HG03558 (cell line): Measurements from ENCODE around the gene PHGDH.

Source experiments
- ATAC-seq: cut with Tn5 transposase; IDR thresholded peaks from one replicate; pipeline ENCODE4 v1.9.1; 2021; ENCODE audit warnings: moderate number of reproducible peaks; ENCODE audit not compliant: unreplicated experiment; ENCODE audit errors: extremely low read depth

PHGDH gene

DNA sequence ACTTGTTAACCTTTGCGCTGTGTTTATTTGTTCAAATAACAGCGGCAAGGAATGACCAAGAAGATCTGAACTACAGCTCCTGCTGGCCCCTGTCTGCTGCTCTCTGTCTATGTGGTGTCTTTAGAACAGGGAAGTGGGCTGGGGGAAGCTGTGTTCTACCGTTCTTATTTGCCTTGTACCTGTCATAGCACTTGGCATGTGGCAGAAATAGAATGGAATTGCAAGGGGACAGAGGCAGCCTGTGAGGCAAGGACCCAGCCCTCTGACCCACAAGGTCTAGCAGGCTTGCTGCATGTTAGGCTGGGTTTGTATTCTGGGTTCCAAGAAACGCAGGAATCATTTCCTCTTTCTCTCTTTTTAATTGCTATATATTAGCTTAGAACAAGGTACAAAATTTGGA lies 36.3 kb downstream of the PHGDH start:
- ATAC-seq = no peak

DNA sequence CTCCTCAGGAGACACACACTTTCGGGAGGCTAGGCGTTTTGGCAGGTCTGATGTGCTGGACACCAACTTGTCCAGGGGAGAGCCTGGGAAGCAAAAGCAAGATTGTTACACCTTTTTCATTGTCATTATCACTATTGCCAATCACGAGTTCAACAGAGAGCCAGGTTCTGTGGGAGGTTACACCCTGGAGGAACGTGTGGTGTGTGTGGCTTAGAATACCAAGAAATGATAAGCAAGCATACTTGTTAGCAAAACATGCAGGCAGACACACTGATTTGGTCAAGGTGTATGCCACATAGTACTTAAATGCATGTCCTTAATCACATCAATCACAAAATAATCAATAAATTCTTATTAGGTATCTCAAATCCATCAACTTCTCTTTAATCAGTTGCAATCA lies 40.9 kb downstream of the PHGDH start:
- ATAC-seq = no peak

DNA sequence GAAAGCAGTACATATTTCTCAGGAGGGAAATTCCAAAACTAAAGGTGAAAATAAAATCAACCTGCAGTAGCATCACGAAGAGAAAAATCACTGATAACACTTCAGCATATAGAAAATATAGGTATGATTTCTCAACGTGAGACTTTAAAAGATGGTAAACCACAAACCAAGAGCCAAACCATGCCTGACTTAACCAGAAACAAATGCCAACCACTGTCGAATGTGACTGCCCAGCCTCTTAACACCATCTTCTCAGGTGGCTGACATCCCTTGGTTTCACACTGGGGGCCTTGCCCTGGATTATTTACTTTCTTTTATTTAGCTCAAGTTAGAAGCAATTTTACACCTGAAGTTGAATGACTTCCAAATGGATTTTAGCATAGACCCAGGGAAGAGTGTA lies 46.9 kb downstream of the PHGDH start:
- no peak for ATAC-seq

DNA sequence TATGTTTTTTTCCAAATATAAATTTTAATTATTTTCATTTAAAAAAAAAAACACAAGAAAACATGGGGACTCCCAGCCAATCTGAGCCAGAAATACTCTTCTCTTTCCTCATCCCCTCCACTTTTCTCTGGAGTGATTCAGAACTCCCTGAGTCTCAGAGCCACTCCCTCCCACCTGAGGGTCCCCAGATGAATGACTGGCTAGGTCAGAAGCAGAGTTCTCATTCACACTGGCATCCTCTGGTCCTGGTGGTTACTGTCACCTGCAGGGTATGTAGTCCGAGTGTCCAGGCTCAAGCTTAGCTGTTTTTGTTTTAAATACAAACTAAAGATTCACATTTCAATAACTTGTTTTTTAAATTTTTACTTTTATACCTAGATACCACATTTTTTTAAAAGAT lies 50.7 kb downstream of the PHGDH start:
- no peak for ATAC-seq

DNA sequence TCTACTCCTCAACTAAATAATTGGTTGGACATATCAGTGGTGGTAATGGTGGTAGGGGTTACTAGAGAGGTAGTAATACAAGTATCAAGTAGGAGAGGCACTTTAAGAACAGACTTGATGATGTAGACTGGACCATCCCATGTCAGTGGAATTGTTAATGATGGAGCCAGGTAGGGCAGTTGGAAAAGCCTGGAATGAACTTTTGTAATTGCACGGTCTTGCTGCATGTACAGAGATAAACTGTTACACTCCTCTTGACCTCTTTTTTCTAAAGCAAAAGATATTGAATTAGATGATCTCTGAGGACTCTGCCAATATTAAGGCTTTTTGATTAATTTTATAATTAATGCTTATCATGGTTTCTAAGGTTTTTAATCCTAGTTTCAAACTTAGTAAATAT lies 51.2 kb downstream of the PHGDH start:
- no peak for ATAC-seq

DNA sequence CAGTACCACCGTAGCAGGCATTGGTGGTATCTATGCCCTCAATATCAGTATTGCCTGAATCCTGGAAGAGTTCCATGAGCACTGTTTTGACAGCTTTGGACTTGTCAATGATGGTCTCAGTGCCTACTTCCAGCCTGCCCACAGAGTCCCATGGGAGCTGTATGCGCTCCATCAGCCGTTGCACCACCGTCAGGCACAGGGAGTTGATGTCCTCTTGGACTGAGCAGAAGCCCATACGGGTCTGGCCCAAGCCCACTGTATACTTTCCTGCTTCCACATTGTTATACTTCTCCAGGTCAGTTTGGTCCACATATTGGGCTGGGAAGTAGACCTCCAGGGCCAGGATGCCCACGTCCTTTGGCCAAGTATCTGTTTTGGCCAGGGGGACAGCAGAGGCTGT lies 52.5 kb downstream of the PHGDH start:
- ATAC-seq = no peak

DNA sequence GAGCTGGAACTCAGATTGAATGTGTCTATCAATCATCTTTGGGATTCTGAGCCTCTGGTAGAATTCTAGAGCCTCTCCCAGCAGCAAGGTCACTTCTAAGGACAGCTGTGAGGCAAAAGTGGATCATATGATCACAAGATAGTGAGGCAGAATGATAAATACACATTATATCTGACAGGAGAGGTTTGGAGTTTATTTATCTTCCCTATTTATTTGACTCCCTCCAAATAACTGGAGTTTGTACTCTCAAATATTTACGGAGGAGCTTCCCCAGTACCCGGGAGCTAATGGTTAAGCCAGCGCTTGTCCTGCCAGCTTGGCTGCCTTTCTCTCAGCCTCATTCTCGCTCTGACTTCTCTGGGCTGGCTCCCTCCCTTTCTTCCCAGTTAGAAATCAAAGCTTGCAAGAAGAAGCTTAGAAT lies 54.6 kb downstream of the PHGDH start:
- no peak for ATAC-seq

DNA sequence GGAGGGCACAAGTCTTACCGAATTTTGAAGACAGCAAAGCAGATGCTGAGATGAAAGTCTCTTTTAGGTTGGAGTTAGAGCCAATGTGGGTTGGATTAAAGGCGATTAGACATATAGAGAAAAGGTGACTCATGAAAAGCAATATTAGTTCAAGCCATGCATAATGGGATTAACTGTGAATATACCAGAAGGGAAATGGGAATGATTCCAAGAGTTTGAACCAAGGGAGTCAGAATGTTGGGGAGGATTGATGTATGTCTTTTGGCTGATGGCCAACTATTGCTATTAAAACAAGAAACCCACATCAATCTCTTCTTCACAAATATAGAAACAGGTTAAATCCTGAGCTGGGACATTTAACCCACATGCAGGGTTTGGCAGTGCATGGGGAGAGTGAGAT lies 55.8 kb downstream of the PHGDH start:
- no peak for ATAC-seq

DNA sequence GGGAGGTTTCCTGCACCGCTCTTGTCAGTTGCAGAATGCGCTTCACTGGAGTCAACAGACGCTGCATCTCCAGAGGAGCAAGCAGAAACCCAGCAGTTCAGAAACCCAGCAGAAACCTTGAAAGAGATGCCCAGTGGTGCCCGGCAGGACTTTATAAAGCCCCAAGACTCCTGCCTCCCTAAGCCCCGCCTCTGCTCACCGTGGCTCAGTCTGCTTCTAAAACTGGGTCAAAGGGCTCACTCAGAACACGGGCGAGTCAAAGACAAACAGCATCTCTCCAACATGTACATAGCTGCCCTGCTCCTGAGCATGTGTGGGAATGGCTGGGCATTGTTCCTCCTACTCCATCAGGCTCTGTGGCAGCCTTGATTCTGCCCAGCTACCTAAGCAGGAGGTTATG lies 57.0 kb downstream of the PHGDH start, which contains the start of gene HMGCS2:
HMGCS2 (minus strand) TSS at position 128 of the 400 bp plus-strand sequence; CDS start at position 67, 61 bp downstream.
- ATAC-seq = no peak

DNA sequence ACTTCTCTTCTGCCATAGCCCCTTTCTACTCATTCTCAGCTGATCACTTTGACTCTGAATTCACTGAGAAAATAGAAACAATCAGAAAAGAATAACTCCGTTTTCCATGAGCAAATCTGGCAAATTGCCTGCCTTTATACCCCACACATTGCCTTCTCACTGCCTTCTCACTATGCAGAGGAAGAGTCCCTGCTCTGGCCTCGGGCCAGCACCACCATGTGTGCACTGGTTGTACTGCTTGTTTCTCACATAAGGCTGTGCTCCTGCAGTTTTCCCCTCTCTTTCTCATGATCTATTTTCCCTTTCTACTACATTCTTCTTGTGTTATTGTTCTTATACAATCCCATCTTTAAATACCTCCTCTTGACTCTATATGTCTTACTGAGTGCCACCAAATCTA lies 59.3 kb downstream of the PHGDH start:
- ATAC-seq = no peak

DNA sequence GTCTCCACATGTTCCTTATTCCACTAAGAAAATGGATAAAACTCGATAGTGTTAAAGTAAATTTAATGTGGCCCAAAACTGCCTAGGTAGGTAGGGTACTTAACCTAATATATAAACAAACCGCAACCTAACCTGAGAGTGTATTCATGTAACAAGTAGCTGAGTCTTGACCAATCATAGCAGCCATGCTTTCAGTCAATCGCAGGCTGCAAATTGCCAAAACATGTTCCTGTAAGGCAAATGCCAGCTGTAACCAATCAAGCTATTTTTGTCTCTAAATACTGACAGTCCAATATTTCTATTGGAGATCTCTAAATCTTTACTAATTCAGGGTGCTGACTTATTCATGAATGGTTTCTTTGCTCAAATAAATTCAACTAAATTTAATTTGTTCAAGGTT lies 60.0 kb downstream of the PHGDH start:
- ATAC-seq = no peak

DNA sequence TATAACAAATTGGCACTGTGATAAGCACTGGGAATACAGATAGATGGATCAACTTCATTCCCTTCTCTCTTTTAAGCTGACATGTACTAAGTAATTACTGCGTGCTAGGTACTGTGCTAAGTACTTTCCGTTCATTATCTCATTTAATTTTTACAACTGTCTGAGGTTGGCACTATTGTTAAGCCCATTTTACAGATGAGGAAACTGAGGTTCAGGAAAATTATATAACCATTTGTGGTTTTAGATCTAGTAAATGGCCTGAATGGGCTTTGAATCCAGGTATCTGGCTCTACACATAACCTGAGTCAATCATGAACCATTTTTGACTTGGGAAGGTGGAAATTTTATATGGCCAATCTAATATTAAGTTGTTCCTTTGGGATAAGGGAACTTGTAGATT lies 60.6 kb downstream of the PHGDH start:
- no peak for ATAC-seq

DNA sequence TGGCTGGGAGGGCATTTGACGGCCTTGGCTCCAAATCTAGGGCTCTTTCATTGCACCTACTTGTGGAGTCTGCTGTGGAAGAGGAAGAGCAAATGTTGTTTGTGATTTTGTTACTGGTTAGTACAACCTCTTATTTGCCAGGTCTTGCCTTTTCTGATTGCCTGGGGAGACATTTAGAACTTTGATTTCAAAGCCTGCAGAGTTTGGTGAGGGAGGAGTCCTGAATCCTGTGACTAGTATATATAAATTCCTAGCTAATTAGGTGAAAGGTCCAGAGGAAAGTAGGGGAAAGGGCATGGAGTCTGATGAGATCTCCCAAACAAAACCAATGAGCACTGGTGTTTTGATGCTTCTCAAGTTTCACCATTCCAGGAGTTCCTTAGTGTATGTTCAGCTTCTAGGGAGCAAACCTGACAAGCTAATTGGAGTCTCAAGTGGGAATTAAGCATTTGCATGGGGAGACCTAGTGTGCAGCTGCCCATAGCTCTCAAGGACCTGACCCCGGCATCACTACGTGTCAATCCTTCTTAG lies 62.0 kb downstream of the PHGDH start:
- ATAC-seq = no peak

DNA sequence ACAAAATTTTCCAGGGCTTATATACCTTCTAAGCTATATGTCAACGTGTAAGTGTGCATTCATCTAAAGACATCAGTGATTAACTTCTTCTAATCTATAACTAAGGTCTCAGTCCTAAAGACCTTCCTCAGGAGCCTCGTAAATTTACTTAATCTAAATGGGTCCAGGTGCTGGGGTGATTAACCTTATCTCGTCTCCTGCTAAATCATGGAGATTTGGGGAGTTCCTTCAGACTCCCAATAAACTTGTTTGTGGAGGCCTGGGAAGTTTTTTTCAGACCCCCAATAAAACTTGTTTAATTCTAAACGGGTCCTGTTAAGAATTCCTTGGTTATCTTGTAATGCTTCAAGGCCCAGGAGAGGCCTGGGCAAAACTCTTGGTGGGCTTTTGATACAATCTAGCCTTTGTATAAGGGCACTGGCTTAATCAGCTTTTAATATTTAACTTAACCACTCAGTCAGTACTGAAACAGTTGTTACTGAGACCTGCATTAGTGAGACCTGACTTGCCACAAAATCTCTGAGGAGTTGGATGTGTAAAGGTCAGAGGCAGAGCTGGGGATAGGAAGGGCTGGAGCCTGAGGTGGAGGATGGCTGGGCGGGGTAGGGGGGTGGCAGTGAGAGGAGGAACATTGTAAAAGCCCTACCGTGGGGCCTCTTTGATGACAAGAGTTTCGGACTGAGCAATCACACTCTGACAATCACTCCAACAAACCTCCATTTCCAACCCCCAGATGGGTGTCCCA lies 63.2 kb downstream of the PHGDH start:
- ATAC-seq = no peak

DNA sequence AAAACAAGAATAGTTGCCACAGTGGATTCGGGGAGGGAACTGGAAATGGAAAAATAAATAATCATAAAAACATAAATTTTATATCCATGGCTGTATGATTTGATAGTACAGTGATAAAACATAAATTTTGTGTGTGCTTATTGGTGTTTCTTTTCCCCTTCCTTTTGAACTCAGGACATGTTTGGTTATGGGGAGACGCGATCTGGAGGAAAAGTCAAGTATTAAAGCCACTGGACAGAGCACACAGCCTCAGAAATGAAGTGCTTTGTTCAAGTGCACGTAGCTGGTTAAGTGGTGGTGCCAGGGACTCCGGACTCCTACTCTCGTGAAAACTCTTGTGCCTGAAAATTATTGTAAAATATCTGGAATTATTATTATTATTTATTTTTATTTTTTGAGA lies 66.6 kb downstream of the PHGDH start:
- ATAC-seq = no peak

DNA sequence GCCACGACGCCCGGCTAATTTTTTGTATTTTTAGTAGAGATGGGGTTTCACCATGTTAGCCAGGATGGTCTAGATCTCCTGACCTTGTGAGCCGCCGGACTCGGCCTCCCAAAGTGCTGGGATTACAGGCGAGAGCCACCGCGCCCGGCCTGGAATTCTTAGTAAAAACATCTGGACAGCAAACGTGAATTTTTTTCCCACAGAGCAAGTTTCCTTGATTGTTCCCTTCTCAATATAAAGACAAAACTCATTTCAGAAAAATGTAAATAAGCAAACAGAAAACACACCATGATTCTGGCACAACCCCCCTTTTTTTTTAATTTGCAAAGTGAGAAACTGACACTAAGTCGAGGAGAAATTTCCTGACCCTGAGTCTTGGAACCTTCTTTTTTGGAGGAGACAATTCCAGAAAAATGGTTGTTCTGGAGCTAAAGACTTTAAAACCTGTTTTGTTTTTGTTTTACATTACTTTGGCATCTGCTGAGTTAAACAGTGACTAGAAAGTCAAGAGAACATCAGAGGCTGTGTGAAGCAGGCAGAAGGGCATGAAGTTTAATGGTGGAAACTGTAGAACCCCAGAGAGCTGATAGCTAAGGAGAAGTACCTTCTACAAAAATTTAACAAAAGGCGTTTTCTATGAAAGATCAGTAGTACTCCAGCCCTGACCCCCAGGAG lies 67.3 kb downstream of the PHGDH start:
- ATAC-seq = no peak

DNA sequence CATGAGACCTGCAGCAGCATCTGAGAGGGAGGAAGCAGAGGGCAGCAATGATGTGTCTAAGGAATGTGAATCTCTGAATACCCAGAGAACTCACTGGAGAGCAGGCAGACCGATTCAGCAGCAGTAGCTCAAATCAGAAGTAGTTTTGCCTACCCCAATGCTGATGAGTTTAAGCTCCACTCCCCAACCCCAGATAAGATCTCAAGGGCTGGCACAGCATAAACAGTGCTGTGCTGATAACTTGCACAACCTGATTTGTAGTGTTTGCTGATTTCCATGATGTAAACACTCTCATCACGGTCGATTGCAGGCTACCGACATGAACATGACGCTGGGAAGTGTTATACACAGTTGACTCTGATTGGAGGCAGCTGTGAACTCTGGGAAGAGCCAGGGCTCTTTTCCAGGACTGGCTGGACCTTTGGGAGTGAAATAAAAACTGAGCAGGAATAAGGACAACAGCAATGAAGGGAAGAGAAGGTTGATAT lies 68.2 kb downstream of the PHGDH start:
- no peak for ATAC-seq

DNA sequence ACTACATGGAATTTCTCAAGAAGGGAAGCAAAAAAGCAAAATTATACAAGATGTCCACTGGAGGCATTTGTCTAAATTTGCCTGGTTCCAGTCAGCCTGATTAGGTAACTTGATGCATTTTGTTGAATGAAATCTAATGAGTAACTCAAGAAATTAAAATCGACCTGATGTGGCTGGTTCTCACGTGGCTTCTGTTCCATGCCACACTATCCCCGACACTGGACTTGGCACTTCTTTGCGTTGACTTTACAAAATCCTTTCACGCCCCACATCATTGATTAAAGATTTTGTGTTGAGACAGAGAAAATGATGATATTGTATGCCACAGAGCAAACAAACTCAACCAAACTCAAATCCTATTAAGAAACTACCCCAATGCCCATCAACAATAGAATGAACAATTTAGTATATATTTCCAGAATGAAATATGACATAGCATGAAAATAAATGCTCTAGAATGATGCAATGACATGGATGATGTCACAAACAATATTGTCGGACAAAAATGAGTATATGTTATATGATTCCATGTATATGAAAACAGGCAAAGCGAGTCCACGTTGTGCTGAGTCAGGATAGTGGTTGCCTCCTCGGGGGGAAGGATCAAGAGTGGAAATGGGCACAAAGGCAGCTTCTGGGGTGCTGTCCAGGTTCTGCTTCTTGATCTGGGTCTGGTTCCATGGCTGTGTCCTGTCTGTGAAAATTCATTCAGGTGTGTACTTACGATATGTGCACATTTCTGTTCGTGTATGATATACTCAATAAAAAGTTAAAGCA lies 69.9 kb downstream of the PHGDH start:
- ATAC-seq = no peak

DNA sequence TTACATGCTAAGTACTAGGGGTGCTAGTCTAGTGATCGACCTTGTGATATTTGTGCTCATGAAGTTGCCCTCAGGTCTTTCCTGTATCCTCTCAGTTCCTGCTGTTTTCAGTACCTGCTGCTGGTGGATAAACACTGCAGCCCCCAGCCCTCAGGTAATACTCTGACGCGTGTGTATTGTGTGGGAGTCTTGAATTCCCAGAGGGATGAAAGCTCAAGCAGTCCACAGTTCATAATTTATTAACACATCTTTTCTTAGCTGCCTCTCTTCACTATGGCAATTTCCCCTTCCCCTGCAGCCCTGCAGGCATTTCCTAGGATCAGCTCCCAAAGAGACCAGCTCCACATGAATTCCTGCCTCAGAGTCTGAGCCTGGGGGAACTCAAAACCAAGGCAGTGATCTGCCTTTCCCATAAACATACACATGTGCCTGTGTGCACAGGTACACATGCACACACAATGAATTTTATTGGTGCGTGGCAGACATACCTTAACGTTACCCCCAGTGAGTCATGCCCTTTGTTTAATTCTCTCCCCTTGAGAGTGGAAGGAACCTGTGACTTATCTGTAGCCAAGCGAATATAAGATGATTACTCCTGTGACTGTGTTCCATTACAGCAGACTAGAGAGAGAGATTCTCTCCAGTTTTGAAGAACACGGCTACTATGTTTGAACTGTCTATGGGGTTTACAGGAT lies 71.0 kb downstream of the PHGDH start:
- no peak for ATAC-seq
